BLaER1 (cell line): ENCODE measurements around the gene TNRC18.
"Not testable (repeated sequence)": the region's sequence is repeated elsewhere in the genome, so short reads cannot be mapped to it uniquely, and the experiment has no call there.

Source experiments
- H3K27ac ChIP-seq: shearing (Covaris generic); formaldehyde crosslinking; 2 replicates; pipeline ENCODE4 v1.8.1; 2022
- H3K27me3 ChIP-seq: shearing (Covaris generic); formaldehyde crosslinking; 2 replicates; pipeline ENCODE4 v1.8.1; 2022
- H3K36me3 ChIP-seq: shearing (Covaris generic); formaldehyde crosslinking; 2 replicates; pipeline ENCODE4 v1.8.1; 2022
- H3K4me1 ChIP-seq: shearing (Covaris generic); formaldehyde crosslinking; 2 replicates; pipeline ENCODE4 v1.8.1; 2022
- H3K4me2 ChIP-seq: shearing (Covaris generic); formaldehyde crosslinking; 2 replicates; pipeline ENCODE4 v1.8.1; 2022
- H3K4me3 ChIP-seq: shearing (Covaris generic); formaldehyde crosslinking; 2 replicates; pipeline ENCODE4 v1.8.1; 2022
- H3K9ac ChIP-seq: shearing (Covaris generic); formaldehyde crosslinking; 2 replicates; pipeline ENCODE4 v1.8.1; 2022
- H3K9me3 ChIP-seq: shearing (Covaris generic); formaldehyde crosslinking; 2 replicates; pipeline ENCODE4 v1.8.1; 2022
- H4K20me1 ChIP-seq: shearing (Covaris generic); formaldehyde crosslinking; 2 replicates; pipeline ENCODE4 v1.8.1; 2022
- Cebpa-rat ChIP-seq: shearing (Covaris generic); IDR thresholded peaks from 2 replicates; pipeline ENCODE4 v1.8.1; 2022

Gene TNRC18

GRCh38 chr7:5423306-5423975 lies at the start of gene TNRC18:
Gene TNRC18 (minus strand): TSS chr7:5423834. CDS start chr7:5421246, 2,588 bp downstream.
- H4K20me1 ChIP-seq = peaks cover 94% of the 10 kb centered on the region
- no peak within 1 kb of the TSS for H3K27ac ChIP-seq
- H3K36me3 ChIP-seq = no peaks in the 10 kb centered on the region
- H3K27me3 ChIP-seq = peaks cover 98% of the 10 kb centered on the region
- no peaks in the 10 kb centered on the region for H3K9me3 ChIP-seq
- peaks cover 80% of the 10 kb centered on the region for H3K4me1 ChIP-seq
- TF ChIP-seq Cebpa-rat = no peak
- H3K9ac ChIP-seq = peak within 1 kb of the TSS; percentile 55; the same call in 1 of the 2 replicates
- peak within 1 kb of the TSS; percentile 99 for H3K4me2 ChIP-seq
- H3K4me3 ChIP-seq = peak within 1 kb of the TSS; percentile 66

- H3K27me3 ChIP-seq = no peaks in the 10 kb centered on the region
- no peaks in the 10 kb centered on the region for H4K20me1 ChIP-seq
- no peak for TF ChIP-seq Cebpa-rat
- H3K27ac ChIP-seq = no peak overlapping the region
- H3K9ac ChIP-seq = no peak overlapping the region
- no peaks in the 10 kb centered on the region for H3K9me3 ChIP-seq
- no peaks in the 10 kb centered on the region for H3K36me3 ChIP-seq
- no peak overlapping the region for H3K4me3 ChIP-seq
- H3K4me1 ChIP-seq = peaks cover 34% of the 10 kb centered on the region
- no peak overlapping the region for H3K4me2 ChIP-seq
Observed at GRCh38 chr7:5472432-5473315, 49.0 kb upstream of the TNRC18 start.

GRCh38 chr7:5471623-5472022 lies 48.0 kb upstream of the TNRC18 start:
- not testable (repeated sequence) for H4K20me1 ChIP-seq, H3K27me3 ChIP-seq, H3K36me3 ChIP-seq, H3K9ac ChIP-seq, H3K4me3 ChIP-seq, H3K4me2 ChIP-seq, H3K27ac ChIP-seq, H3K9me3 ChIP-seq
- peaks cover 23% of the 10 kb centered on the region for H3K4me1 ChIP-seq

GRCh38 chr7:5470816-5471215 lies 47.2 kb upstream of the TNRC18 start:
- Histone ChIP-seq H3K4me1 (peaks cover 15% of the 10 kb centered on the region), H3K4me2 (no peak overlapping the region), H3K9ac (no peak overlapping the region), H3K9me3 (no peaks in the 10 kb centered on the region), H3K27me3 (no peaks in the 10 kb centered on the region), H4K20me1 (no peaks in the 10 kb centered on the region), H3K36me3 (no peaks in the 10 kb centered on the region), H3K27ac (no peak overlapping the region), H3K4me3 (no peak overlapping the region)
- TF ChIP-seq Cebpa-rat = no peak

GRCh38 chr7:5470167-5470532 lies 46.5 kb upstream of the TNRC18 start:
- H3K4me1 ChIP-seq = peaks cover 9% of the 10 kb centered on the region
- TF ChIP-seq Cebpa-rat = no peak

GRCh38 chr7:5469375-5470166 lies 45.9 kb upstream of the TNRC18 start:
- no peaks in the 10 kb centered on the region for H3K36me3 ChIP-seq

More at GRCh38 chr7:5470167-5470532, 46.5 kb upstream of the TNRC18 start:
- Histone ChIP-seq H3K4me2 (no peak overlapping the region), H3K27ac (no peak overlapping the region), H3K9ac (no peak overlapping the region), H4K20me1 (no peaks in the 10 kb centered on the region), H3K27me3 (no peaks in the 10 kb centered on the region), H3K36me3 (no peaks in the 10 kb centered on the region), H3K9me3 (no peaks in the 10 kb centered on the region), H3K4me3 (no peak overlapping the region)

GRCh38 chr7:5467645-5468044 lies 44.0 kb upstream of the TNRC18 start:
- Histone ChIP-seq H3K9ac (no peak overlapping the region), H3K27me3 (no peaks in the 10 kb centered on the region), H3K36me3 (no peaks in the 10 kb centered on the region), H3K4me3 (no peak overlapping the region), H3K4me2 (no peak overlapping the region), H3K9me3 (no peaks in the 10 kb centered on the region), H3K4me1 (no peaks in the 10 kb centered on the region), H4K20me1 (no peaks in the 10 kb centered on the region), H3K27ac (no peak overlapping the region)
- no peak for TF ChIP-seq Cebpa-rat

More at GRCh38 chr7:5469375-5470166, 45.9 kb upstream of the TNRC18 start:
- Histone ChIP-seq H3K27me3 (no peaks in the 10 kb centered on the region), H4K20me1 (no peaks in the 10 kb centered on the region), H3K4me3 (no peak overlapping the region), H3K4me2 (no peak overlapping the region), H3K4me1 (peaks cover 9% of the 10 kb centered on the region), H3K9me3 (no peaks in the 10 kb centered on the region), H3K9ac (no peak overlapping the region), H3K27ac (no peak overlapping the region)
- TF ChIP-seq Cebpa-rat = no peak

GRCh38 chr7:5466551-5466950 lies 42.9 kb upstream of the TNRC18 start:
- Histone ChIP-seq H3K9ac (no peak overlapping the region), H3K27ac (no peak overlapping the region), H3K27me3 (no peaks in the 10 kb centered on the region), H4K20me1 (no peaks in the 10 kb centered on the region), H3K4me1 (peaks cover 10% of the 10 kb centered on the region), H3K36me3 (no peaks in the 10 kb centered on the region), H3K4me2 (no peak overlapping the region), H3K9me3 (no peaks in the 10 kb centered on the region), H3K4me3 (no peak overlapping the region)
- TF ChIP-seq Cebpa-rat = no peak

- TF ChIP-seq Cebpa-rat = no peak
- H3K27me3 ChIP-seq = no peaks in the 10 kb centered on the region
- H3K4me2 ChIP-seq = no peak overlapping the region
- no peak overlapping the region for H3K4me3 ChIP-seq
- H3K9ac ChIP-seq = no peak overlapping the region
- H3K4me1 ChIP-seq = peaks cover 23% of the 10 kb centered on the region
- no peaks in the 10 kb centered on the region for H3K9me3 ChIP-seq
- no peak overlapping the region for H3K27ac ChIP-seq
- no peaks in the 10 kb centered on the region for H4K20me1 ChIP-seq
- no peaks in the 10 kb centered on the region for H3K36me3 ChIP-seq
Observed at GRCh38 chr7:5463031-5463430, 39.4 kb upstream of the TNRC18 start.
